Right renal pelvis (tissue), 4 donors: ENCODE measurements around the gene LOXL1. TPM values are rescaled to one million over a fixed set of nuclear protein-coding genes. Genes with fewer than 3 reads are reported as not detected.

Experiments
- DNase-seq, 4 donors: peaks; one replicate each; pipeline ENCODE4 v3.0.0-alpha.2; 2013; ENCODE audit warnings: low read depth in 4 of 4, low spot score in 3 of 4, missing footprints in 1 of 4
- polyA plus RNA-seq, 4 donors: library from polyadenylated mRNA; unstranded; fragments of 120-200 nt; gene quantifications; one replicate each; pipeline ENCODE4 v1.2.1, GENCODE V29; 2013; ENCODE audit not compliant: insufficient read length in 4 of 4

Gene LOXL1
- polyA plus RNA-seq, 4 donors, result 80.8 to 86.6 (median 85.0) TPM

- DNase-seq, result no peak
Measured at GRCh38 chr15:73921254-73921925, 4.9 kb upstream of the LOXL1 start.

- DNase-seq, result peak in 1 of 4 donors; percentile 65
Measured at GRCh38 chr15:73922186-73923151, 3.8 kb upstream of the LOXL1 start.

- no peak for DNase-seq
Measured at GRCh38 chr15:73923156-73923487, 3.1 kb upstream of the LOXL1 start.

- DNase-seq, result no peak
Measured at GRCh38 chr15:73923488-73924164, 2.6 kb upstream of the LOXL1 start.

GRCh38 chr15:73924171-73924921 is 1.9 kb upstream of the LOXL1 start:
- no peak for DNase-seq

DNA sequence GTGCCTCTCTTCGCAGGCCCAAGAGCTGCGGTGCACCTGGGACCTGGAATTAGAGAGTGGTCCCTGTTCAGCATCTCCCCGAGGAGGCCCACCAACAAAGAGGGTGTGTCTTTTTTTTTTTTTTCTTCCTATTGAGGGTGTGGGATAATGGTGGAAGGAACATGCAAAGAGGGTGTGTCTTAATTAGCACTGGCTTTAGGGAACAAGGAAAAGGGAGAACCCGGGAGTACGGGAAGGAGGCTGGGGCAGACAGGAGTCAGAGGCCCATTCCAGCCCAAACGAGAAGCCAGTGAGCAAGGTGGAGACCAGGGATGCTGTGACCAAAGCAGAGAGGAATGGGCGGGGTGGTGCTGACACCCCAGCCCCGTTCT is 429 bp upstream of the LOXL1 start:
- no peak for DNase-seq

GRCh38 chr15:73927003-73927475 is 777 bp downstream of the LOXL1 start:
- no peak for DNase-seq

- no peak for DNase-seq
Measured at GRCh38 chr15:73927476-73928240, 1.4 kb downstream of the LOXL1 start.

- no peak for DNase-seq
Measured at GRCh38 chr15:73928241-73928579, 1.9 kb downstream of the LOXL1 start.

- no peak for DNase-seq
Measured at GRCh38 chr15:73928971-73929627, 2.8 kb downstream of the LOXL1 start.

- DNase-seq, result no peak
Measured at GRCh38 chr15:73930371-73930770, 4.1 kb downstream of the LOXL1 start.

- DNase-seq, result no peak
Measured at GRCh38 chr15:73930790-73931281, 4.6 kb downstream of the LOXL1 start.

DNA sequence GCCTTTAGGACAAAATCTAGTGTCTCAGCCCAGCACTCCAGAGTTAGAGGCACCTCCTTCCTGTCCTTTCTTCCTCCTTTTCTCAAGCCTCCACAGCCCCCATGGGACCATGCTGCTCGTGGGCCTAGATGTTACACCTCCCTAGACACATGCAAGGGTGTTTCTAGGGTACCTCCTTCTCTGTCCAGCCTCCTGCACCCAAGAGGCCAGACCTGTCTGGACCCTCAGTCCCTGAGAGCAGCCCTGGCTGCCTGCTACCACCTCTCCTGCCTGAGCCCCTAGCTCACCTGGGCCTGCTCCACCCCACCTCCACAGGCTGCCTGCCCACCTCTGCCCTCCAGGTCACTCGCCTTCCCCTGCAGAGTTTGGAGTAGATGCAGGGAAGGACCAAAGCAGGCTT is 5.2 kb downstream of the LOXL1 start:
- no peak for DNase-seq

- DNase-seq, result no peak
Measured at GRCh38 chr15:73932381-73933191, 6.3 kb downstream of the LOXL1 start.

DNA sequence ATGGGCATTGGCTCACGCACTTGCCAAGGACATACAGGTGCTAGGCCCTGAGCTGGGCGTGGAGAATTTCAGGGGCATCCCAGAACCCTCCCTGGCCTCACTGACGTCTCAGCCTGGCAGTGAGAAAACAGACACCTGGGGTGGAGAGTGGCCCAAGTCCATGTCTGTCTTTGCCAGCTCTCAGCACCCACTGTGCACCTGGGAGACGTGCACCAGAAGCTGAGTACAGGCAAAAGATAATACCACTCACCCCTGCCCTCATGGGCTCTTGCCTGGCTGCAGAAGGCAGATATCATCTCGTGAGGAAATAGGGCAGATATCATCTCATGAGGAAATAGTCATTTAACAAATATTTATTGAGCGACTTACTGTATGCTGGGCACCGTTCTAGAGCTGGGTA is 8.0 kb downstream of the LOXL1 start:
- no peak for DNase-seq

DNA sequence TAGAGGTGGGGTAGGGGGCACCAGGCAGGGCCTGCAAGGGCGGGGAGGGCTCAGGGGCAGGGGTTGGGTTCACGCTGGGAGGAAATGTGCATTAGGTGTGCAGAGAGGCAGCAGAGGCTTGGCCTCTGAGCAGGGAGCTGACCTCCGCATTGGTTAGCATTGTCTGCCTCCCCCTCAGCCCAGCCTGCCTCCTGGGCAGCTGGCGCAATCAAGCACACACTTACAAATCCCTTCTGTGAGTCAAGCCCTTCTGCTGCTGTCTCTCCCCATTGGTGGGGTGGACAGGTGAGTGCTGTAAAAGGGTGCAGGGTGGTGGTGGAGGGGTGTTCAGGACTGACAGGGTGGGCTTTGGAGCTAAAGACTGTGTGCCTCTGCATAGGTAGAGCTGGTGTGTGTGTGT is 9.3 kb downstream of the LOXL1 start:
- no peak for DNase-seq

- no peak for DNase-seq
Measured at GRCh38 chr15:73936181-73936580, 9.9 kb downstream of the LOXL1 start.

GRCh38 chr15:73936588-73937290 is 10.5 kb downstream of the LOXL1 start:
- no peak for DNase-seq
